Spleen (tissue), 7 donors: ENCODE results near the gene TMEFF1.

Experiments
- POLR2A ChIP-seq, 3 donors: fragments of 450-650 bp; IDR thresholded peaks; one replicate each; pipeline ENCODE4 v1.5.1; 2017; ENCODE audit warnings: antibody characterized with exemption in 3 of 3, mild to moderate bottlenecking in 1 of 3
- POLR2AphosphoS5 ChIP-seq, 3 donors: sonication (generic); formaldehyde crosslinking; IDR thresholded peaks; one replicate each; pipeline ENCODE4 v1.5.1; 2017; ENCODE audit warnings: antibody characterized with exemption in 3 of 3
- TF ChIP-seq, protein P1 (sequence below), 11 experiments: fragments of 200-600 bp in 7 of 11; fragments of 450-650 bp in 4 of 11; sonication (generic) in 4 of 11; IDR thresholded peaks in 8 of 11; conservative IDR thresholded peaks in 3 of 11; 1 replicate in 7 of 11; 2 replicates in 4 of 11; pipeline versions ENCODE4 v1.4.0 to v1.8.0; 2016 to 2021; ENCODE audit warnings: antibody characterized with exemption in 11 of 11, inconsistent platforms in 4 of 11, mild to moderate bottlenecking in 1 of 11
- donor health status: DM: no; HTN: no; CAD: no; lungs with moderate emphysema.
- donor health status: DM: no; HTN: no; CAD: no.
- donor health status: DM: no; HTN: no; CAD: no.

DNA sequence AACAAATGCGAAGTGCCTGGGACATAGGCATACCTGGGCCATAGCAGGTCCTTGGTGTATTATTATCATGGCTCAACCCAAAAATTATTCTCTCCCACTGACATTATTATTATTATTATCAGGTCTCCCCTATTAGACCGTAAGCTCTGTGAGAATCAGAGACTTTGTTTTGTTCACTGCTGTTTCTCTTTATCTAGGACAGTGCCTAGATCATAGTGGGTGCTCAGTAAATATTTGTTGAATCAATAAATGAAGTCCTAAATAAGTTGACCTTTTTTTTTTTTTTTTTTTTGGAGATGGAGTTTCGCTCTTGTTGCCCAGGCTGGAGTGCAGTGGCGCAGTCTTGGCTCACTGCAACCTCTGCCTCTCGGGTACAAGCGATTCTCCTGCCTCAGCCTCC lies 4.9 kb upstream of the TMEFF1 start:
- TF ChIP-seq, protein P1, sequence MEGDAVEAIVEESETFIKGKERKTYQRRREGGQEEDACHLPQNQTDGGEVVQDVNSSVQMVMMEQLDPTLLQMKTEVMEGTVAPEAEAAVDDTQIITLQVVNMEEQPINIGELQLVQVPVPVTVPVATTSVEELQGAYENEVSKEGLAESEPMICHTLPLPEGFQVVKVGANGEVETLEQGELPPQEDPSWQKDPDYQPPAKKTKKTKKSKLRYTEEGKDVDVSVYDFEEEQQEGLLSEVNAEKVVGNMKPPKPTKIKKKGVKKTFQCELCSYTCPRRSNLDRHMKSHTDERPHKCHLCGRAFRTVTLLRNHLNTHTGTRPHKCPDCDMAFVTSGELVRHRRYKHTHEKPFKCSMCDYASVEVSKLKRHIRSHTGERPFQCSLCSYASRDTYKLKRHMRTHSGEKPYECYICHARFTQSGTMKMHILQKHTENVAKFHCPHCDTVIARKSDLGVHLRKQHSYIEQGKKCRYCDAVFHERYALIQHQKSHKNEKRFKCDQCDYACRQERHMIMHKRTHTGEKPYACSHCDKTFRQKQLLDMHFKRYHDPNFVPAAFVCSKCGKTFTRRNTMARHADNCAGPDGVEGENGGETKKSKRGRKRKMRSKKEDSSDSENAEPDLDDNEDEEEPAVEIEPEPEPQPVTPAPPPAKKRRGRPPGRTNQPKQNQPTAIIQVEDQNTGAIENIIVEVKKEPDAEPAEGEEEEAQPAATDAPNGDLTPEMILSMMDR (IDR thresholded peaks at IDR 0.05 in 8 of 11, conservative IDR thresholded peaks at IDR 0.05 in 3 of 11), result no peak
- TF ChIP-seq POLR2A (IDR thresholded peaks at IDR 0.05), result no peak
- no peak for TF ChIP-seq POLR2AphosphoS5 (IDR thresholded peaks at IDR 0.05)
